ENCODE results near the gene IRAK3. TPM values are rescaled to one million over a fixed set of nuclear protein-coding genes. Genes with fewer than 3 reads are reported as not detected.

Gene IRAK3
- total and polyA plus RNA-seq, 2 donors (not counting 3 experiments of a cell fraction or from before 2014, with no cell fraction given): 2.3 to 8.5 TPM

DNA sequence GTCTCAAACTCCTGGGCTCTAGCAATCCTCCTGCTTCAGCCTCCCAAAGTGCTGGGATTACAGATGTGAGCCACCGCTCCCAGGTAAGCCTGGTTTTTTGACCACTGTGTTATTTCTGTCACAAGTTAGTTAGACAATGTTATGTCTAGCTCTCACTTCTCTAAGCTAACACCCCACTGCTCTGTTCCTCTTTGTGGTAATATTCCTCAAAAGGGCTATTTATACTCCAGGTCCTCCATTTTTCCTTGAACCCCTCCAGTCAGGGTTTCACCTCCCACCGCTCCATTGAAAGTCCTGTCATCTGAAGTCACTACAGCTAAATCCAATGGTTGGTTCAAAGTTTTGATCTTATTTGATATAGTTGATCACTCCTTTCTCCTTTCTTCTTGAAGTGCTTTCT, 5.1 kb downstream of the IRAK3 start:
- no peaks in the 10 kb centered on the region for H3K36me3 ChIP-seq (ENCODE audit: control insufficient read depth in 2 of 2, extremely low read depth in 1 of 2, insufficient read depth in 2 of 2, low read length in 2 of 2)
- H3K4me3 ChIP-seq (replicated peaks in 1 of 3; ENCODE audit: insufficient read depth in 1 of 3, low read depth in 1 of 3, low read length in 3 of 3): no peak overlapping the region
- dilution Hi-C loops (cut with MboI; ENCODE audit: extremely low pct_ligation_motif_present, low sequenced_read_pairs) (no loop called here), intact Hi-C loops (cut with micrococcal nuclease) (no loop called here)
- H3K4me1 ChIP-seq (ENCODE audit: control insufficient read depth, extremely low read depth, insufficient read depth, low read length): peaks cover 36% of the 10 kb centered on the region
- CTCF ChIA-PET: interaction anchor here (1.4 kb wide), 1 partner anchor 25 kb away, joined by 3 read pairs; the partner anchor contains the start of gene TMBIM4
- no TSS peak for BruUV-seq (replicated peaks)
- H3K4me2 ChIP-seq (ENCODE audit: insufficient read depth, low read length): no peak overlapping the region
- no peak overlapping the region for H2AFZ ChIP-seq (ENCODE audit: low read depth, low read length)
- no peaks in the 10 kb centered on the region for H4K20me1 ChIP-seq (replicated peaks; ENCODE audit: control insufficient read depth, extremely low read depth, insufficient read depth, low read length)
- H3K9me1 ChIP-seq (replicated peaks; ENCODE audit: control insufficient read depth, extremely low read depth, insufficient read depth, low read length): no peaks in the 10 kb centered on the region
- no peaks in the 10 kb centered on the region for H3K9me3 ChIP-seq (replicated peaks; ENCODE audit: control insufficient read depth, insufficient read depth, low read length)
- POLR2A ChIA-PET: no interaction called here
- no peaks in the 10 kb centered on the region for H3K79me2 ChIP-seq (ENCODE audit: control insufficient read depth, insufficient read depth, low read length)
- no peak overlapping the region for H3K27ac ChIP-seq (ENCODE audit: insufficient read depth, low read depth, low read length)
- H3K9ac ChIP-seq (replicated peaks; ENCODE audit: extremely low read depth, insufficient read depth, low read length): no peak overlapping the region
- TF ChIP-seq GATA2 (IDR thresholded peaks at IDR 0.05; ENCODE audit: insufficient read depth, insufficient read length, low read depth, low read length): no peak
- TF ChIP-seq POLR2AphosphoS5 (IDR thresholded peaks at IDR 0.05; ENCODE audit: insufficient read depth, low read depth, low read length): no peak
- TF ChIP-seq, protein P1, sequence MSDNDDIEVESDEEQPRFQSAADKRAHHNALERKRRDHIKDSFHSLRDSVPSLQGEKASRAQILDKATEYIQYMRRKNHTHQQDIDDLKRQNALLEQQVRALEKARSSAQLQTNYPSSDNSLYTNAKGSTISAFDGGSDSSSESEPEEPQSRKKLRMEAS (IDR thresholded peaks at IDR 0.05; ENCODE audit: insufficient read depth, insufficient read length): no peak
- TF ChIP-seq, protein P2, sequence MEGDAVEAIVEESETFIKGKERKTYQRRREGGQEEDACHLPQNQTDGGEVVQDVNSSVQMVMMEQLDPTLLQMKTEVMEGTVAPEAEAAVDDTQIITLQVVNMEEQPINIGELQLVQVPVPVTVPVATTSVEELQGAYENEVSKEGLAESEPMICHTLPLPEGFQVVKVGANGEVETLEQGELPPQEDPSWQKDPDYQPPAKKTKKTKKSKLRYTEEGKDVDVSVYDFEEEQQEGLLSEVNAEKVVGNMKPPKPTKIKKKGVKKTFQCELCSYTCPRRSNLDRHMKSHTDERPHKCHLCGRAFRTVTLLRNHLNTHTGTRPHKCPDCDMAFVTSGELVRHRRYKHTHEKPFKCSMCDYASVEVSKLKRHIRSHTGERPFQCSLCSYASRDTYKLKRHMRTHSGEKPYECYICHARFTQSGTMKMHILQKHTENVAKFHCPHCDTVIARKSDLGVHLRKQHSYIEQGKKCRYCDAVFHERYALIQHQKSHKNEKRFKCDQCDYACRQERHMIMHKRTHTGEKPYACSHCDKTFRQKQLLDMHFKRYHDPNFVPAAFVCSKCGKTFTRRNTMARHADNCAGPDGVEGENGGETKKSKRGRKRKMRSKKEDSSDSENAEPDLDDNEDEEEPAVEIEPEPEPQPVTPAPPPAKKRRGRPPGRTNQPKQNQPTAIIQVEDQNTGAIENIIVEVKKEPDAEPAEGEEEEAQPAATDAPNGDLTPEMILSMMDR (IDR thresholded peaks at IDR 0.05; ENCODE audit: extremely low read depth in 1 of 2, insufficient read depth in 1 of 2, low read depth in 1 of 2, low read length in 2 of 2): no peak
- TF ChIP-seq EZH2 (IDR thresholded peaks at IDR 0.05; ENCODE audit: borderline replicate concordance, low read depth, low read length, severe bottlenecking): no peak
- TF ChIP-seq POLR2A (IDR thresholded peaks at IDR 0.05; ENCODE audit: low read depth, low read length): no peak
- TF ChIP-seq MYC (IDR thresholded peaks at IDR 0.05; ENCODE audit: low read depth, low read length): no peak
- no peak for TF ChIP-seq JUN (IDR thresholded peaks at IDR 0.05; ENCODE audit: borderline replicate concordance, insufficient read depth, insufficient read length, low read depth)
- TF ChIP-seq FOS (IDR thresholded peaks at IDR 0.05; ENCODE audit: borderline replicate concordance, insufficient read depth, low read length): no peak
- FAIRE-seq (no peak), DNase-seq (ENCODE audit: low read depth, low spot score) (no peak)
- no peaks in the 10 kb centered on the region for H3K27me3 ChIP-seq (ENCODE audit: control insufficient read depth in 2 of 2, insufficient read depth in 2 of 2, low read length in 2 of 2)

Data from endothelial cell of umbilical vein (primary cell).